ENCODE data around the gene EZR.

Gene EZR

DNA sequence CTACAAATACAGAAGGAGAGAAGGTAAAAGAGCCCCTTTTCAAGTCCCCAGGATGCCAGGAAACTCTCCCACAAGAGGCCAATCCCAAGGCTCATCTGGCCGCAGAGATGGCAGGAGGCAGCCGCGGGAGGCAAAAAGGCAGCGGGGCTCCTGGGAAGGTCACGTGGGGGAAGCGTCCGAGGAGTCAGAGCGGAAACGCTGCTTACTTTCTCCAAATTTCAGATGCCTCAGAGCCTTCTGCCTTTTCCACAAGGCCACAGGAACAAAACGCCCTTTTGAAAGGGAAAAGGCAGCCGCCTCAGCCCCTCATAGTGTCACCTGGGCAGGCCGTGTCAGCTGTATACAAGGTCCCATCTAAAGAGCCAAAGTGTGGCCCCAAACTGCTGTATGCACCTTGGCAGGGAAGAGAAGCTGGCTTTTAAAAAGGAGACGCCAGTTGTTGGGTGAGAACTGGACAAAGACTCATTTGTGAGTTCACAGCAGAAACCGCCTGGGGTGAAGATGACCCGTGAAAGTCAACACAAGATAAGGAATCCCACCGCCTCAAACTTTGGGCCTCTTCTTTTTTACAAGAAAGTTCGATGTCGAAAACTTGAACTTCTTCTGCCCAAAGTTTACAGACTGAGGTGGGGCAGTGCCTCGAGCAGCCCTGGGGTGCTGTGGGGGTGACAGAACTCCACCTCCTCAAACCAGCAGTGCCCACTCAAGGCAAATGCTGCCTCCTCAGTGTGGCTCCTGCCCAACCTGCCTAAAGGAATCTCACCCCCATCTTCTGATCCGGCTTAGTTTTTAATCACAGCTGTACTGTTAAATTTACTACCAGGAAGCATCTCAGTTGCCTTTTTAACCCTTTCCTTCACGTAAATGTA, 45.4 kb downstream of the EZR start:
- no peak for DNase-seq

DNA sequence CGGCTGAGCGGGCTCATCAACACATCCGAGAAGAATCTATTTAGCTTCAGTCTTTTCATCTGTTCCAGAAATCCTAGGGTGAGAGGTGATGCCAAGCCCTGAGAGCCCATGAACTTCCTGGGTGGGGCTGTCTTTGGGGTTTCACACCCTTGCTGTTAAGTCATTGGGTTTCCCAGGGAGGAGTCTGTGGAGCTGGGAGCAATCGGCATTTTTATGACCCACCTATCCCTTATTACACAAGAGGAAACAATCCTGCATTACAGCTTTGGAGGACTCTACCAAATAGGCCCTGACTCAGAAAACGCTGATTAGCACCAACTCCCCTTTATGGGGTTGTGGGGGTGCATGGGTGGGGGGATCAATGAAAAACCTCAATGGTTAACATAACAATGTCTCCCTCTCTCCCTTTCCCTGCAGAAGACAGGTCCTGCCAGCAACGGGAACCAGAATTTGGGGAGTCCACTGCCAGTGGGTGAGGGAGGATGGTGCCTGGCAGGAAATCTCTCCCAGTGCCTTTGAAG, 46.3 kb downstream of the EZR start:
- peak in 1 of 2 donors; percentile 45 for DNase-seq

GRCh38 chr6:158772172-158772571, 47.0 kb downstream of the EZR start:
- peak in 1 of 2 donors; percentile 20 for DNase-seq

DNA sequence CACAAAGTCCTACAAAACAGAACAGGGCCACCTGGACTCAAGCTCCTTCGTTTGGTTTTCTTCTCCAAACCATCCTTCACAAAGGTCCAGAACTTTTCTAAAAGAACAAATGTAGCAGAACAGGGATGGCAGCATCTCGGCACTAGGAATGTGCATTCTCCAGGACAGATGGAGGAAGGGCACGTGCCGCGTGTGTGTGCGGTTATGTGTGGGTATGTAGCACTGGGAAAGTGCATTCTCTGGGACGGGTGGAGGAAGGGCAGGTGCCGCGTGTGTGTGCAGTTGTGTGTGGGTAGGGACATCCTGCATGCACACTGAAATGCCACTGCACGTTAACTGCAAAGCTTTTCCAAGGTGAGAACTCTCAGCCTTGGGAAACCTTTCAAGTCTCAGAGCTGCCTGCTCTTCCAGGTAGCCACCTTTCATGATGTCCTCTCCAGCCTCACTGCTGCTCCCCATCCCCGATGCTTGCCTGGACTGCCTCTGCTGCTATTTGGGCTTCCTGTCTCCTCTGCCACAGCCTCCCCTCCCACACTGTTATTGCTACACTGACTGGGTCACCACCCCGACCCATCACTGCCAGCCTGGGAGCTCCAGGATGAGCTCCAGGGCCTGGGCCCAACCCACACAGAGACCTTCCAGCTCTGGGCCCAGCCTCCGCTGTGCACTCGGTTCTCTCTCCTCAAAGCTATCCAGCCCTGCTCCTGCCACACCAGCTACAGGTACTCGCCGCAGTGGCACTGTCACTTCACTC, 47.6 kb downstream of the EZR start:
- peak in 1 of 2 donors; percentile 32 for DNase-seq

DNA sequence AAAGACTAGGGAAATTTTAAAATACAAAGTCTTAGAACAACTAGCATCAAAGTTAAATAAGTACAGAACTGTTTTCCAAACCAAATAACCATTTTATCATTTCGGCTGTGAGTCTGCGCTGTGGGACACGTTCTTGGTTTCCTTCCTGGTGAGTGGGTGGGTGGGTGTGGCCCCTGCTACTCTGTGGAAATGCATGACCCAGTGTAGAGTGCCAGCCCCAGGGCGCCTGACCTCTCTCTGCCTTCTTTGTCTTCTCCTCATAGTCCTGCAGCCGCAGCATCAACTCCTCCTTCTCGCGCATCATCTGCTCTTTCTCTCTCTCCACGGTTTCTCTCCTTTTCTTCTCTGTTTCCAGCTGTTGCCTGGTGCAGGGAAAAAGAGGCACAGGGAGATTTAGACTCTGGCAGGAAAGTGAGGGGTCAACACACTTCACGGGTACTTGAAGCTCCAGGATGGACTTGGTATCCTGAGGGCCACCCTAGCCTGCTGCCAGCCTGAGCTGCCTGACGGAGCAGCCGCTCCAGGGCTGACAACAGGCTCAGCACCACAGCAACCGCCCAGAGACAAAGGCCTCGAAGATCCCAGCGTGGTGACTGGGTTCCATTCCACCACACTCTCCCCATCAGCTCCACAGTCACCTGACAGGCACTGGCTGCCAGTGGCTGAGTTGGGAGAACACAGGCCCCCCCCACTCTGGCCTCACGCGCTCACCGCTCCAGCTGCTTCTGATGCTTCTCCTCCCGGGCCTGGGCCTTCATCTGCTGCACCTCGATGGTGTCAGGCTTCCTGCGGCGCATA, 48.4 kb downstream of the EZR start:
- DNase-seq = peak in 1 of 2 donors; percentile 23

- peak in 1 of 2 donors; percentile 16 for DNase-seq
Measured at GRCh38 chr6:158769771-158770432, 49.3 kb downstream of the EZR start.

GRCh38 chr6:158769234-158769770, 49.9 kb downstream of the EZR start:
- DNase-seq = peak in 1 of 2 donors; percentile 16

DNA sequence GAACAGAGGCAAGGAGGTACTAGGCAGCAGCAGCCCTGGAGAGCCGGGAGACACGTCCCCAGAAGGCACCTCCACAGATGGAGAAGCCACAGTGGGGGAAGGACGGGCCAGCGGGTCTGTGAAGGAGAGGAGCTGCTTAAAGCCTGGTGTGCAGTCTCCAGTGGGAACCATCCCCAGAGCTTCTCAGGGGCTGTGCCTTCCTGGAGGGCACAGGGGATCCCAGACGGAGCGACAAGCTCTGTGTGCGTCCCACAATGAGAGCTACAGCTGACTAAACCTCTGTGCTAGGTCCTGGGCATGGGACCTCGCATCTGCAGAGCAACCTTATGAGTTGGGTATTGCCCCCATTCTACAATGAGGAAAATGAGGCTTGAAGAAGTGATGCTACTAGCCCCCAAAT, 50.7 kb downstream of the EZR start:
- DNase-seq = no peak

GRCh38 chr6:158767709-158768108, 51.5 kb downstream of the EZR start:
- DNase-seq = peak in 1 of 2 donors; percentile 23

DNA sequence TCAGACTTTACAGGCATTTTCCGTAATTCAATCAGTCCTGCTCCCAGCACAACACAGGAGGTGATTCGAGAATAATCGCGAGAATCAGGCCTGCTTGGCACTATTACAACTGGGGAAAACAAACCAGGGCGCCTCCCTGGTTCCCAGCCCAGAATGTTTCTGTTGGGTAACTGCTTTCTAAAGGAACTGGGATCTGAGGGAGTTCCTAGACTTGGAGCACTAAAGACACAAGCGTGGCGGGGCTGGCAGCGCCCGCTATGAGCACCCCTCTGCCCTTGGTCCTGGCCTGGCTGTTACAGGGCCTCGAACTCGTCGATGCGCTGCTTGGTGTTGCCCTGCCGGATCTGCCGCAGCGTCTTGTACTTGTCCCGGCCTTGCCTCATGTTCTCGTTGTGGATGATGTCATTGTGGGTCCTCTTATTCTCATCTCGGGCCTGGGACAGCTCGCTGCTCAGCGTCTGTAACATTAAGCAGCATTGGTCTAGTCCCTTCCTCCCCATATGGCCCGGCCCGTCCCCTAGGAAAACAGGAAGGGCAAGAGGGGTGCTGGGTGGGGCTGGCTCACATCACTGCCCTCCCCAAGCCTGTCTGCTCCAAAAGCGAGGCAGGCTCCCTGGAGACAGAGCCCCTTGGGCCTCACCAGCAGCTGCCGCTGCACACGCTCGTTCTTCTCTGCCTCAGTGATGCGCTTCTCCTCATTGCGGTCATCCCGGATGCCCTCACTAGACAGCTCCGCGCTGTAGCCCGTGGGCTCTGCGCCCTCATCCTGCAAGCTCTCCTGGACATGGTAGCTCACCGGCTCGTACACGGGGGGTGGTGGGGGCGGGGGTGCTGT, 52.3 kb downstream of the EZR start:
- peak in 1 of 2 donors; percentile 16 for DNase-seq

- peak in 1 of 2 donors; percentile 13 for DNase-seq
Measured at GRCh38 chr6:158765499-158766068, 53.6 kb downstream of the EZR start.

- DNase-seq = peak in 1 of 2 donors; percentile 26
Measured at GRCh38 chr6:158764926-158765325, 54.2 kb downstream of the EZR start.

DNA sequence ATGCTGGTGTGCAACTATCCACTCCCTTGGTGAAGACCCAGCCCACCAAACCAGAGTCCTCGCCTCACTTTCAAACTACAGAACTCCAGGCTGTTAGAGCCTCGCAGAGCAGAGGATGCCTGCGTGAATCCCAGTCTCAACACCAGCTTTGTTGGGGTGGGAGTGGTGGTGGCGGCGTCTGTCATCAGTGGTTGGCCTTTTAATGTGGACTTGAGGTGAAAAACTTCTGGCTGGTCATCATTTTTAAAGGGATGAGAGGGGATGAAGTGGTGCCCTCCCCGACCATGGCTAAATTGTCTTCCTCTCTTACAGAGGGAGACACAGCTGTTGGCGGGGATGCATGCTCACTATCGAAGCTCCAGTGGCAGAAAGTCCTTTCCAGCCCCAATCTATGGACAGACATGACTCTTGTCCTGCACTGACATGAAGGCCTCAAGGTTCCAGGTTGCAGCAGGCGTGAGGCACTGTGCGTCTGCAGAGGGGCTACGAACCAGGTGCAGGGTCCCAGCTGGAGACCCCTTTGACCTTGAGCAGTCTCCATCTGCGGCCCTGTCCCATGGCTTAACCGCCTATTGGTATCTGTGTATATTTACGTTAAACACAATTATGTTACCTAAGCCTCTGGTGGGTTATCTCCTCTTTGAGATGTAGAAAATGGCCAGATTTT, 54.9 kb downstream of the EZR start:
- no peak for DNase-seq

DNA sequence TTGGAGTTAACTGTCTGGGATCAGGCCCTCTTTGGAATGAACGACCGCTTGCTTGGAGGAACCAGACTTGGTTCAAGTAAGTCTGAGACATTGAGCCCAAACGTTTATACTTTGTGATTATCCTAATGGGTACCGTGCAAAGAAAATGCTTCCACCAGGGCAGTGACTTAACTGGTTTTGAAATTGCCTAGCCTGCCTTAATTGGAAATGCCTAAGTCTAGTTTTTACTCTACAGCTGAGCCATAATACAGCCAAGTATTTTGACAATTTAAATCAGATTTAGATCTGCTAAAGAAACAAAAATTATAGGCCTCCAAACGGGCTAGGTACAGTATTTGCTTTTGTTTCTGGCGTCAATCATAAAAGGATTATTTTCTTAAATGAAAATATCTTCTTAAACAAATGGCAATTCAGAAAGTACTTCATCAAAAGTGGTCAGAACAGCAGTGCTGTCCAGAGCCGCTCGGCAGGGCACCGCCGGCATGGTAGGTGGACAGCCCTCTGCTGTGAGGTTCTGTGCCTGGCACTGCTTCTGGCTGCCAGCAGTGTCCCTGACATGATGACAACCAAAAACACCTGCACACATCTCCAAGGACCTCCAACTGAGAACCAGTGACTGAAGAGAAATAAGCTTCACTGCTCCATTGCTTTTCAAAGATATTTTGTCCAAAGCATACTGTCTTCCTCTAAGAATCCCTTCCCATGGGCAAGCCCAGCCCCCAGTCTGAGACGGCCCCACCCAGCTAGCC, 55.6 kb downstream of the EZR start:
- DNase-seq = peak in 1 of 2 donors; percentile 31

DNA sequence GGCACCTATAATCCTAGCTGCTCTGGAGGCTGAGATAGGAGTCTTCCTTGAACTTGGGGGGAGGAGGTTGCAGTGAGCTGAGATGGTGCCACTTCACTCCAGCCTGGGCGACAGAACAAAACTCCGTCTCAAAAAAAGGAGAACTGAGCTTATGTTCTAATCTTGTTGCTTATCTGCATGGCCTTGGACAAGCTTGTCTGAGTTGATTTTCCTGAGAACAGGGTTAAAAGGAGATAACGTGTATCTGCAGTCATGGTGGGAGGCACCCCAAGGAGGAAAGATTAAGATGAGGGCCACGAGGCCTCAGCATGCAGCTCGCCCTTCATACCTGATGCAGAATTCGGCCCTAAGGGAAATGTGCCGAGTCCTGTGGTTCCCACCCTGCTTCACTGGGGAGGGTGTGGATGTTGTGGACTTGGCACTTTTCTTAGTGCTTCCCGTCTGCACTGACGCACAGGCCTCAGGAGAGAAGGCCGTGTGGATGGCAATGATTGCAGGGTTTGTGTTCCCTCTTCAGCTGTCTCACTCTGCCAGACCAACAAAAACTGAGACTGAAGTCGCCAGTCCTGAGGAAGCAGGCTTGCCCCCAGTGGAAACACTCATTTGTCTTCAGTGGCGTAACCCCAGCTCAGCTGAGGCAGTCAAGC, 56.3 kb downstream of the EZR start:
- peak in 1 of 2 donors; percentile 24 for DNase-seq

DNA sequence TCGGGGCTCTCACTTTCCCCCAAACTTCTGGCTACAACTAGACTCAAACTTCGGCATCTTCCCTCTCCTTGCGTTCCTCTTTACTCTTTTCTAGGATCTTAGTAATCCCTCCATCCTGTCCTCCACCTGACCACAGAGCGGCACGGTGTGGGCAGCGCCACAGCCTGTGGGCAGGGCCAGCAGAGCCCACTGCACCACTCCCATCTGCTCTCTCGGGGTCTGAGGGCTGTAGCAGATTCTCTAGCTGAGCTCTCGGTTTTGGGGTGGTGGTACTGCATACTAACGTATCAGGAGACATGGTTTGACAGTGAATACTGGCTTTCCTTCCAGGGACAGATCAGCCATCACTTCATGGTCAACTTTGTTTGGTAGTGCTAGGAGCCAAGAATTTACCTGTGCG, 57.4 kb downstream of the EZR start:
- DNase-seq = peak in 1 of 2 donors; percentile 16

DNA sequence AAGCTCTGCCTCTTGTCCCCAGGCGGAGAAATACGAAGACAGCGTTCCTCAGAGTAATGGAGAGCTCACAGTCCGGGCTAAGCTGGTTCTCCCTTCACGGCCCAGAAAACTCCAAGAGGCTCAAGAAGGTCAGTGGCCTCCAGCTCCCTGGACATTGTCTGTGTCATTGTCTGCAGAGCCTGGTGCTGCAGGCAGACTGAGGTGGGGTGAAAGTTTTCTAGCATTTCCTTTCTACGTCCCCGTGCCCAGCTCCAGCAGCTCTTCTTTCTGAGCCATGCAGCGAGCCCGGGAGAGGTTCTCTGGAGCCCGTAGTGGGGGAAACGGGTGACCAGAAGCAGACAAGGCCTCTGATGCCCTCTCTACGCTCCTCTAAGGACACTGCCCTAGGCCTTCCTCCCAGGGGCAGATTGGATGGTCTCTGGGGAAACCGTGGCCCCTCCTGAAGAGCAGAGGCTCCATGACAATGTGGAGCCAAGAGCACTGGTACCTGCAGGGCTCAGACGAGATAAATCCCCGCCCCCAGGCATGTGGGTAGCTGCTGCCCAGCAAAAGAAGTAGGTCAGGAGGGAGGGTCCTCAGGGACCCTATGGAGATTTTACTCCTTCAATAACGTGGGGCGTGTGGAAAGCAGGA, 58.4 kb downstream of the EZR start:
- peak in 1 of 2 donors; percentile 15 for DNase-seq

GRCh38 chr6:158759966-158760617, 59.1 kb downstream of the EZR start:
- peak in 1 of 2 donors; percentile 16 for DNase-seq
